MCF 10A (cell line): ENCODE results near the gene RGS7. TPM values are rescaled to one million over a fixed set of nuclear protein-coding genes. Genes with fewer than 3 reads are reported as not detected.
"Not testable (repeated sequence)": the region's sequence is repeated elsewhere in the genome, so short reads cannot be mapped to it uniquely, and the experiment has no call there.

ENCODE experiments used
- BruUV-seq: library from RNA; stranded (reverse); fragments of 400-500 nt; replicated peaks from 2 replicates; lab custom pipeline; 2021; lab: Mats Ljungman, UMichigan
- CTCF ChIA-PET: fragments of 300-600 bp; sonication (Branson Sonifier 250); formaldehyde crosslinking; extraction: SDS; loops from one replicate; lab custom pipeline; 2021; ENCODE audit warnings: antibody characterized with exemption, inconsistent platforms; lab: Yijun Ruan, JAX
- POLR2A ChIA-PET: fragments of 300-600, 350-650 bp; sonication (Branson Sonifier 250); formaldehyde crosslinking; extraction: SDS; loops from one replicate; lab custom pipeline; 2020; ENCODE audit warnings: antibody characterized with exemption, inconsistent platforms; lab: Yijun Ruan, JAX
- DNase-seq: peaks from one replicate; pipeline ENCODE4 v3.0.0-alpha.2; 2018; ENCODE audit not compliant: unreplicated experiment
- H3K27ac Mint-ChIP-seq: one replicate; pipeline ENCODE4 v1.8.0; 2022; ENCODE audit warnings: mild to moderate bottlenecking, low read depth, mixed read lengths; ENCODE audit not compliant: unreplicated experiment
- H3K27me3 Mint-ChIP-seq: one replicate; pipeline ENCODE4 v1.8.0; 2022; ENCODE audit warnings: mixed read lengths; ENCODE audit not compliant: insufficient read depth, unreplicated experiment
- H3K36me3 Mint-ChIP-seq: one replicate; pipeline ENCODE4 v1.8.0; 2022; ENCODE audit warnings: mild to moderate bottlenecking, moderate library complexity, mixed read lengths; ENCODE audit not compliant: insufficient read depth, unreplicated experiment
- H3K4me1 Mint-ChIP-seq: one replicate; pipeline ENCODE4 v1.8.0; 2022; ENCODE audit warnings: mixed read lengths; ENCODE audit not compliant: insufficient read depth, unreplicated experiment
- H3K4me3 Mint-ChIP-seq: one replicate; pipeline ENCODE4 v1.8.0; 2022; ENCODE audit warnings: mild to moderate bottlenecking, moderate library complexity, mixed read lengths; ENCODE audit not compliant: unreplicated experiment
- H3K9me3 Mint-ChIP-seq: one replicate; pipeline ENCODE4 v1.8.0; 2022; ENCODE audit warnings: mixed read lengths; ENCODE audit not compliant: unreplicated experiment
- intact Hi-C: fragments of 100-400 bp; cut with micrococcal nuclease; formaldehyde crosslinking; loops from 2 replicates; pipeline ENCODE4 v1.14.1; 2022
- total RNA-seq: library from RNA; stranded (reverse); gene quantifications from 2 replicates; pipeline ENCODE4 v1.2.3, GENCODE V29; 2022
- TF ChIP-seq, protein P1 (sequence below): fragments of 200-600 bp; IDR thresholded peaks from one replicate; pipeline ENCODE4 v1.8.0; 2022; ENCODE audit warnings: antibody characterized with exemption, mild to moderate bottlenecking; ENCODE audit not compliant: unreplicated experiment

RGS7 gene
- total RNA-seq, 1 experiment from 2014 or later = 0.42 TPM

DNA sequence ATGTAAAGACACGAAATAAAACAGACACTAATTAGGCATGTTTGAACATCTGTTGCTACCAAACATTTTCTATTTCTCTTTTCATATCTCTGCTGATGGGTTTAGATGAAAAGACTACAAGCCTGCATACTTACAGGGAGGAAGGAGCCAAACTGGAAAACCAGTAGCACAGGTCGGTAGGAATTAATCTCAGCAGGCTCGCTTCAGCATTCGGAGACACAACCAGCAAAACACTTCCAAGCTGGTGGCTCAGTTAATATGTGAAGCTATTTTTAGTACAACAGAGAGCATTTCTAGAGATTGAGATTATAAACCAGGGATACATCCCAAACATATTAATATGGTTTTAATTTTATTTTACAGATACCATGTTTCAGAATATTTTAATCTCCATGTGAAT lies 444.2 kb downstream of the RGS7 start:
- BruUV-seq = no TSS peak
- H3K27ac Mint-ChIP-seq = no peak overlapping the region
- no peaks in the 10 kb centered on the region for H3K9me3 Mint-ChIP-seq
- DNase-seq = no peak
- TF ChIP-seq, protein P1, sequence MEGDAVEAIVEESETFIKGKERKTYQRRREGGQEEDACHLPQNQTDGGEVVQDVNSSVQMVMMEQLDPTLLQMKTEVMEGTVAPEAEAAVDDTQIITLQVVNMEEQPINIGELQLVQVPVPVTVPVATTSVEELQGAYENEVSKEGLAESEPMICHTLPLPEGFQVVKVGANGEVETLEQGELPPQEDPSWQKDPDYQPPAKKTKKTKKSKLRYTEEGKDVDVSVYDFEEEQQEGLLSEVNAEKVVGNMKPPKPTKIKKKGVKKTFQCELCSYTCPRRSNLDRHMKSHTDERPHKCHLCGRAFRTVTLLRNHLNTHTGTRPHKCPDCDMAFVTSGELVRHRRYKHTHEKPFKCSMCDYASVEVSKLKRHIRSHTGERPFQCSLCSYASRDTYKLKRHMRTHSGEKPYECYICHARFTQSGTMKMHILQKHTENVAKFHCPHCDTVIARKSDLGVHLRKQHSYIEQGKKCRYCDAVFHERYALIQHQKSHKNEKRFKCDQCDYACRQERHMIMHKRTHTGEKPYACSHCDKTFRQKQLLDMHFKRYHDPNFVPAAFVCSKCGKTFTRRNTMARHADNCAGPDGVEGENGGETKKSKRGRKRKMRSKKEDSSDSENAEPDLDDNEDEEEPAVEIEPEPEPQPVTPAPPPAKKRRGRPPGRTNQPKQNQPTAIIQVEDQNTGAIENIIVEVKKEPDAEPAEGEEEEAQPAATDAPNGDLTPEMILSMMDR = no peak
- H3K4me3 Mint-ChIP-seq = no peak overlapping the region
- ChIA-PET POLR2A (interaction anchor here (1.1 kb wide), 1 partner anchor 9 kb away, joined by 4 read pairs; no protein-coding TSS in a partner anchor), CTCF (interaction anchor here (0.6 to 1.0 kb wide), 2 partner anchors 25 to 40 kb away, joined by 3 read pairs; no protein-coding TSS in a partner anchor)
- no peaks in the 10 kb centered on the region for H3K36me3 Mint-ChIP-seq
- H3K4me1 Mint-ChIP-seq = no peaks in the 10 kb centered on the region
- intact Hi-C loops = no loop called here
- H3K27me3 Mint-ChIP-seq = no peaks in the 10 kb centered on the region

DNA sequence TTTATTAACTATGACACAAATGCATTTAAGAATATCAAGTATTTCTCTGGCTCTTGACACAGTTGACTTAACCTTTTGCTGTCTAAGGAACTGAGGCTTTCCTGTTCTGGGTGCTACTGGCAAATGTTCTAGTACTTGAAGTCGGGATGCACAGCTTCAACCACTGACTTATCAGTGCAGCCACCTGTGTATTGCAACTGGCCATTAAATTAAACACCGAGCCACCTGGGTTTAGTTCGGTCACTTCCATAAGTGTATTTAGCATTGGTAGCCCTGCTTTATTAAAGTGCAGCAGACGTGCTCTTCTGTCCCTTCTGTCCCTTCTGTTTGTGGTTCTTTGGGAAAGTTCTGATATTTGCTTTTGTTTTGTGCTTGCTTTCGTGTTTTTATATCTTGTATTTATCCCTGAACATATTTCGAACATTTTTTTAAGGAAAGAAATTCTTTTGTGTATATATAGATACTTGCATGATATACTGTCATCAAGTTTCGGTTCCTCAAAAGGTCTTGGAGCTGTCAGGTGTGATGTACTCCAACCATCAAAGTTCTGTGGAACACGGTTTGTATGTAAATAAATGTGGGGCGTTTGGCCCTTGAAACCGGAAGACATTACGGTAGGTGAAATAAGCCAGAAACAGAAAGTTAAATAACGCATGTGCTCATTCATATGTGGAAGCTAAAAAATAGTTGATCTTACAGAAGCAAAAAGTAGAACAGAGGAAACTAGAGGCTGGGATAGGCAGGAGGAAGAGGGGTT lies 447.1 kb downstream of the RGS7 start:
- DNase-seq = no peak
- POLR2A ChIA-PET = interaction anchor here (1.2 kb wide), 1 partner anchor 609 kb away, joined by 5 read pairs; no protein-coding TSS in a partner anchor
- Mint-ChIP-seq H3K36me3 (no peaks in the 10 kb centered on the region), H3K4me3 (no peak overlapping the region), H3K27me3 (no peaks in the 10 kb centered on the region), H3K9me3 (peaks cover 6% of the 10 kb centered on the region), H3K4me1 (no peaks in the 10 kb centered on the region), H3K27ac (no peak overlapping the region)
- BruUV-seq = no TSS peak
- intact Hi-C loops = no loop called here
- TF ChIP-seq, protein P1 = no peak
- CTCF ChIA-PET = interaction anchor here (1.0 to 2.8 kb wide), 4 partner anchors 9 to 57 kb away, joined by 3 to 16 read pairs (median 4); no protein-coding TSS in a partner anchor

DNA sequence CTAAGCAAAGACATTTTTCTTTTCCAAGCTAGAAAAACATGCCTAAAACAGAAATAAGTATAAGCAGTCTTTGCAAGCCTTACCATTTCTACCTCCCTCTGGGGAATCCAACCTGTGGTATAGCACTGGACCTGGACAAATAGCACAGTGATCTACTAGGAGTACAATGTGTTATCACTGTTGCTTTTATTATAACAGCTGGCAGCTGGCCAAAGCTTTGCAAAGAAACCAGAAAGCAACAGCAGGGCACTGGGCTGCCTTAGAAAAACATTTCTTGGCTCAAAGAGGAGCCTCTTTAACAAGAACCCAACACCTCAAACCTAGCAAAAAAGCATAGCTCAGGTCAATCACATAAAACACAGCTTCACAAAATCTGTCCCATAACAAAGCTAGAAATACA lies 450.5 kb downstream of the RGS7 start:
- Mint-ChIP-seq H3K4me3 (no peak overlapping the region), H3K9me3 (peaks cover 7% of the 10 kb centered on the region), H3K4me1 (no peaks in the 10 kb centered on the region), H3K27ac (no peak overlapping the region), H3K36me3 (no peaks in the 10 kb centered on the region), H3K27me3 (no peaks in the 10 kb centered on the region)
- intact Hi-C loops = no loop called here
- BruUV-seq = no TSS peak
- CTCF ChIA-PET = interaction anchor here (0.7 to 1.9 kb wide), 5 partner anchors 19 to 641 kb away, joined by 3 to 10 read pairs (median 3); no protein-coding TSS in a partner anchor
- DNase-seq = peak; percentile 66
- POLR2A ChIA-PET = interaction anchor here (0.6 to 1.7 kb wide), 3 partner anchors 15 to 613 kb away, joined by 3 to 6 read pairs (median 3); partner anchors contain the start of gene FH
- TF ChIP-seq, protein P1 = no peak

DNA sequence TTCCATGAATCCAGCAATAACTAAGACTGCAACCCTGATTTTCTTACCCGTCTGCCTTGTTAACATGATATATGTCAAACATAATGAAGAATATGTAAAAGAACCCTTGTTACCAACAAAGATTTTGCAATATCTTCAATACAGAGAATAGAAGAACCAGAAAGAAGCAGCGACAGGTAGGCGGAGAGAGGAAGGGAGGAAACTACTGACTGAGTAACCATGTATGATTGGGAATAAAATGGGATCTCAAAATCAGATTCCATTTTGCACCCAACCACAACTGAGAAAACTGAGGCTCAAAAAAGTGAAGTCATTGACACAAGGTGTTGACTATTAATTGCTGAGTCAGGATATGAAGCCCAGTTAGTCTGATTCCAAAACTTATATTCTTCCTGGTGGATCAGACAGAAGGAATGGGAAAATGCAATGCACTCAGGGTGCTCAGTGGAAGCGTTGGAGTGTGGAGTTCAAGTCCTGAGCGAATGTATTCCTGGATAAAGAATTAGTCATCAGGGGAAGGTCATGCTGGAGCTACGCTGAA lies 451.7 kb downstream of the RGS7 start:
- intact Hi-C loops = no loop called here
- no peaks in the 10 kb centered on the region for H3K27me3 Mint-ChIP-seq
- ChIA-PET CTCF (interaction anchor here (0.6 to 1.9 kb wide), 2 partner anchors 17 to 172 kb away, joined by 3 to 10 read pairs; no protein-coding TSS in a partner anchor), POLR2A (no interaction called here)
- BruUV-seq = no TSS peak
- no peak overlapping the region for H3K27ac Mint-ChIP-seq
- H3K4me1 Mint-ChIP-seq = no peaks in the 10 kb centered on the region
- H3K9me3 Mint-ChIP-seq = peaks cover 7% of the 10 kb centered on the region
- H3K36me3 Mint-ChIP-seq = no peaks in the 10 kb centered on the region
- H3K4me3 Mint-ChIP-seq = no peak overlapping the region
- TF ChIP-seq, protein P1 = no peak
- no peak for DNase-seq

DNA sequence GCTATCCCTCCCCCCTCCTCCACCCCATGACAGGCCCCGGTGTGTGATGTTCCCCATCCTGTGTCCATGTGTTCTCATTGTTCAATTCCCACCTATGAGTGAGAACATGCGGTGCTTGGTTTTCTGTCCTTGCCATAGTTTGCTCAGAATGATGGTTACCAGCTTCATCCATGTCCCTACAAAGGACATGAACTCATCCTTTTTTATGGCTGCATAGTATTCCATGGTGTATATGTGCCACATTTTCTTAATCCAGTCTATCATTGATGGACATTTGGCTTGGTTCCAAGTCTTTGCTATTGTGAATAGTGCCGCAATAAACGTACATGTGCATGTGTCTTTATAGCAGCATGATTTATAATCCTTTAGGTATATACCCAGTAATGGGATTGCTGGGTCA lies 461.6 kb downstream of the RGS7 start:
- POLR2A ChIA-PET, H3K4me1 Mint-ChIP-seq, BruUV-seq, H3K4me3 Mint-ChIP-seq, H3K27me3 Mint-ChIP-seq, H3K36me3 Mint-ChIP-seq, DNase-seq, intact Hi-C loops, H3K27ac Mint-ChIP-seq: not testable (repeated sequence)
- H3K9me3 Mint-ChIP-seq = peaks cover 13% of the 10 kb centered on the region
- CTCF ChIA-PET = interaction anchor here (0.6 kb wide), 1 partner anchor 191 kb away, joined by 3 read pairs; no protein-coding TSS in a partner anchor
